ENCODE results near the gene COX6B2.
"Not testable (repeated sequence)": the region's sequence is repeated elsewhere in the genome, so short reads cannot be mapped to it uniquely, and the experiment has no call there.

Gene COX6B2

GRCh38 chr19:55354698-55355212 is at the start of gene COX6B2:
TSS of gene COX6B2 (minus strand) at chr19:55354719. CDS start at chr19:55354521, 198 bp downstream.
- no peak for DNase-seq

- DNase-seq = no peak
Observed at GRCh38 chr19:55402509-55402908, 48.0 kb upstream of the COX6B2 start.

GRCh38 chr19:55401390-55401789 is 46.9 kb upstream of the COX6B2 start:
- DNase-seq = not testable (repeated sequence)

- DNase-seq = no peak
Observed at GRCh38 chr19:55400281-55401087, 46.0 kb upstream of the COX6B2 start.

- peak; percentile 70 to 86 for DNase-seq
Observed at GRCh38 chr19:55398200-55398925, 43.8 kb upstream of the COX6B2 start.

- DNase-seq = no peak
Observed at GRCh38 chr19:55392820-55393761, 38.6 kb upstream of the COX6B2 start.

- no peak for DNase-seq
Observed at GRCh38 chr19:55391702-55392615, 37.4 kb upstream of the COX6B2 start.

- no peak for DNase-seq
Observed at GRCh38 chr19:55391191-55391670, 36.7 kb upstream of the COX6B2 start.

GRCh38 chr19:55390461-55390880 is 36.0 kb upstream of the COX6B2 start:
- no peak for DNase-seq

- no peak for DNase-seq
Observed at GRCh38 chr19:55389386-55390317, 35.1 kb upstream of the COX6B2 start.

GRCh38 chr19:55387736-55388497 is 33.4 kb upstream of the COX6B2 start:
- DNase-seq = no peak

GRCh38 chr19:55386493-55386971 is 32.0 kb upstream of the COX6B2 start:
- peak in 1 of 2 donors; percentile 10 for DNase-seq

- DNase-seq = peak; percentile 98 to 100
Observed at GRCh38 chr19:55385724-55386492, 31.4 kb upstream of the COX6B2 start, which contains the start of gene RPL28. TSS of gene RPL28 (plus strand) at chr19:55385932. CDS start at chr19:55386358, 426 bp downstream.

GRCh38 chr19:55384920-55385723 is 30.6 kb upstream of the COX6B2 start:
- DNase-seq = peak; percentile 91 to 98

GRCh38 chr19:55384131-55384919 is 29.8 kb upstream of the COX6B2 start, which contains the start of gene TMEM238:
TSS of gene TMEM238 (minus strand) at chr19:55384292. CDS start at chr19:55384259, 33 bp downstream.
- DNase-seq = peak; percentile 12 to 17
